Lower leg skin (tissue), 3 donors: Measurements from ENCODE around the gene ZNF618.

Experiments
- CTCF ChIP-seq, 3 donors: fragments of 450-650 bp; IDR thresholded peaks; one replicate each; pipeline ENCODE4 v1.5.1; 2016; ENCODE audit warnings: antibody characterized with exemption in 3 of 3, mild to moderate bottlenecking in 3 of 3, moderate library complexity in 2 of 3
- POLR2A ChIP-seq, 2 donors: fragments of 450-650 bp; IDR thresholded peaks; one replicate each; pipeline ENCODE4 v1.6.1; 2016 to 2017; ENCODE audit warnings: antibody characterized with exemption in 2 of 2, mild to moderate bottlenecking in 1 of 2, moderate library complexity in 1 of 2

DNA sequence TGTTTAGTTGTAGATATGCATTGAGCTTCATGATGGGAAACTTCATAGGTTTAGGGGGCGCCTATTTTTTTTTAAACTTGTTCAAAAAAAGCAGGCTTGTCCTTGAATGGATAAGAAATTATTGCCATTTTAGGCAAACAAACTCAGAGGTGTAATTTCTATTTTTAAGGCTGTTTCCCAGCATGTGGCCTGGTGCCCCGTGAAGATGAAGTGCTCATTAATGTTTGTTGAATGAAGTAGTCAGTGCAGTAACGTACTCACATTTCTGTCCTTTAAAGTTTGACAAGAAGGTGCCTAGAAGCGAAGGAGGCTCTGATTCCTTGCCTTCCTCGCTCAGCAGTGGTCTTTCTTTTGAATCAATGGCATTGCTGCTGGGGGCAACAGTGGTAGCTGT is 54.3 kb downstream of the ZNF618 start:
- no peak for TF ChIP-seq CTCF (IDR thresholded peaks at IDR 0.05)
- TF ChIP-seq POLR2A (IDR thresholded peaks at IDR 0.05) = no peak
